ENCODE results near the gene GSG1L. TPM values are rescaled to one million over a fixed set of nuclear protein-coding genes. Genes with fewer than 3 reads are reported as not detected.
"Not testable (repeated sequence)": the region's sequence is repeated elsewhere in the genome, so short reads cannot be mapped to it uniquely, and the experiment has no call there.

The GSG1L gene
- total RNA-seq, 1 donor from 2014 or later, result not detected

DNA sequence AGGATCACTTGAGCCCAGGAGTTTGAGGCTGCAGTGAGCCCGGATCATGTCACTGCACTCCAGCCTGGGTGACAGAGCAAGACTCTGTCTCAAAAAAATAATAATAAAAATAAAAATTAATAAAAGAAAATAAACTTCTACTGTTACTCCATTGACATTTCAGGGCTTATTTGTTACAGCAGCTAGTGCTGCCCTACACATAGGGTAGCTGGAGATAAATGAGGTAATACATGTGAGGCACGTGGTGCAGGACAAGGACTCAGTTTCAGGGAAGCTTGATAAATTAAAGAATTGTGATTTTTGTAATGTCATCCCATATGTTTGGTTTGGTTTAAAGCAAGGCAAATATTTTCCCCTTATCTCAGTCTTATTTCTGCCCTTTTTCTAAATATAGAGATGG is 80.3 kb downstream of the GSG1L start:
- no peak overlapping the region for H3K27ac Mint-ChIP-seq (ENCODE audit: unreplicated experiment)
- no peaks in the 10 kb centered on the region for H3K36me3 Mint-ChIP-seq (ENCODE audit: low read depth)
- no peak overlapping the region for H3K4me3 Mint-ChIP-seq
- H3K27me3 Mint-ChIP-seq (ENCODE audit: low read depth), result peaks cover 20% of the 10 kb centered on the region
- no peak for DNase-seq (ENCODE audit: low read depth, low spot score)
- TF ChIP-seq, protein P1, sequence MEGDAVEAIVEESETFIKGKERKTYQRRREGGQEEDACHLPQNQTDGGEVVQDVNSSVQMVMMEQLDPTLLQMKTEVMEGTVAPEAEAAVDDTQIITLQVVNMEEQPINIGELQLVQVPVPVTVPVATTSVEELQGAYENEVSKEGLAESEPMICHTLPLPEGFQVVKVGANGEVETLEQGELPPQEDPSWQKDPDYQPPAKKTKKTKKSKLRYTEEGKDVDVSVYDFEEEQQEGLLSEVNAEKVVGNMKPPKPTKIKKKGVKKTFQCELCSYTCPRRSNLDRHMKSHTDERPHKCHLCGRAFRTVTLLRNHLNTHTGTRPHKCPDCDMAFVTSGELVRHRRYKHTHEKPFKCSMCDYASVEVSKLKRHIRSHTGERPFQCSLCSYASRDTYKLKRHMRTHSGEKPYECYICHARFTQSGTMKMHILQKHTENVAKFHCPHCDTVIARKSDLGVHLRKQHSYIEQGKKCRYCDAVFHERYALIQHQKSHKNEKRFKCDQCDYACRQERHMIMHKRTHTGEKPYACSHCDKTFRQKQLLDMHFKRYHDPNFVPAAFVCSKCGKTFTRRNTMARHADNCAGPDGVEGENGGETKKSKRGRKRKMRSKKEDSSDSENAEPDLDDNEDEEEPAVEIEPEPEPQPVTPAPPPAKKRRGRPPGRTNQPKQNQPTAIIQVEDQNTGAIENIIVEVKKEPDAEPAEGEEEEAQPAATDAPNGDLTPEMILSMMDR (conservative IDR thresholded peaks at IDR 0.05), result no peak
- H3K4me1 Mint-ChIP-seq, result no peaks in the 10 kb centered on the region
- peaks cover 3% of the 10 kb centered on the region for H3K9me3 Mint-ChIP-seq

DNA sequence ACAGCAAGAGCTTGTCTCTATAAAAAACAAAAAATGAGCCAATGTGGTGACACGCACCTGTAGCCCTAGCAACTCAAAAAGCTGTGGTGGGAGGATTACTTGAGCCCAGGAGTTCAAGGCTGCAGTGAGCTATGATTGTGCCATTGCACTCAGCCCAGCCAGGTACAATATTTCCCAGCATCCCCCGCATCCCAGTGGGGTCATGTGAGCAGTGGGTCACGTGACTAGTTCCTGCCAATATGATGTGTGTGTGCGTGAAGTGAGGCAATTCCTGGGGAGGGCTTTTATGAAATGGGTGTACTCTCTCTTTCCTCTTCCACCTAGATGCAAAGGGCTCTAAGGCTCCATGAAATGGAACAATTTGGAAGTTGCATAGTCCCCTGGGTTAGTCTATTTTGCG is 81.3 kb downstream of the GSG1L start:
- no peak for DNase-seq (ENCODE audit: low read depth, low spot score)
- no peaks in the 10 kb centered on the region for H3K4me1 Mint-ChIP-seq
- no peak overlapping the region for H3K4me3 Mint-ChIP-seq
- H3K27me3 Mint-ChIP-seq (ENCODE audit: low read depth), result peaks cover 20% of the 10 kb centered on the region
- TF ChIP-seq, protein P1 (conservative IDR thresholded peaks at IDR 0.05), result no peak
- no peaks in the 10 kb centered on the region for H3K36me3 Mint-ChIP-seq (ENCODE audit: low read depth)
- peaks cover 3% of the 10 kb centered on the region for H3K9me3 Mint-ChIP-seq
- no peak overlapping the region for H3K27ac Mint-ChIP-seq (ENCODE audit: unreplicated experiment)

DNA sequence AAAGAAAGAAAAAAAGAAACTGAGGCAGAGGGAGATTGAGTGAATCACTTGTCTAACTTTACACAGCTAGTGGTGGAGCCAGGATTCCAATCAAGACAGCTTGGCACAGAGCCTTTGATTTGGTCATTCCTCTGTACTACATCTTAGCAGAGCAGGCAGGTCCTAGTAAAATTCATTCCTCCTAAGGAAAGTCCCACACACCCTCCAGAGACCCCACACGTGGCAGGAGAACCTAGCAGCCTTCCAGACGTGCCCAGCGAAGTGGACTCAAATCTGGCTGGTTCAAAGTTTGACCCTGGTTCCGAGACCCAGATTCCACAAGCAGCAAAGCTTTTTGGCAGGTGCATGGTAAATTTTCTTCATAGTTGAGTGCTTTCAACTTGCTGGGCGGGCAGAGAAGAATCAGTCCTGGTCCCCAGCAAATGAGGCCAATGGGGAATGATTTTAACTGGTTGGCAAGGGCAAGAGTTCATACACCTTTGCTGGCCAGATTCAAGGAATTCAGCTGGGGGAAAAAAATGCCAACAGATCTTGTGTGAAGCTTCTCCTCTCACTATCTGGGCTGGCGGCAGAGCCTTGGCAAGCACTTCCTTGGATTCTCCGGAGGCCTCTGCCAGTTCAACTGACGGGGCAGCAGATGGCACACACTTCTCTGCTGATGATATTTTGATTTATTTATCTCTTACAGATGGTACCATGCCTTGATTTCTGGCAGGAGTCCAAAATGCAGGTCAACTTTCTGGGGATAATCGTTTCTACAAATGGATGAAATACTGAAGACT is 82.4 kb downstream of the GSG1L start:
- no peaks in the 10 kb centered on the region for H3K4me1 Mint-ChIP-seq
- no peak overlapping the region for H3K27ac Mint-ChIP-seq (ENCODE audit: unreplicated experiment)
- H3K9me3 Mint-ChIP-seq, result peaks cover 3% of the 10 kb centered on the region
- peaks cover 26% of the 10 kb centered on the region for H3K27me3 Mint-ChIP-seq (ENCODE audit: low read depth)
- TF ChIP-seq, protein P1 (conservative IDR thresholded peaks at IDR 0.05), result no peak
- no peaks in the 10 kb centered on the region for H3K36me3 Mint-ChIP-seq (ENCODE audit: low read depth)
- no peak overlapping the region for H3K4me3 Mint-ChIP-seq
- no peak for DNase-seq (ENCODE audit: low read depth, low spot score)

DNA sequence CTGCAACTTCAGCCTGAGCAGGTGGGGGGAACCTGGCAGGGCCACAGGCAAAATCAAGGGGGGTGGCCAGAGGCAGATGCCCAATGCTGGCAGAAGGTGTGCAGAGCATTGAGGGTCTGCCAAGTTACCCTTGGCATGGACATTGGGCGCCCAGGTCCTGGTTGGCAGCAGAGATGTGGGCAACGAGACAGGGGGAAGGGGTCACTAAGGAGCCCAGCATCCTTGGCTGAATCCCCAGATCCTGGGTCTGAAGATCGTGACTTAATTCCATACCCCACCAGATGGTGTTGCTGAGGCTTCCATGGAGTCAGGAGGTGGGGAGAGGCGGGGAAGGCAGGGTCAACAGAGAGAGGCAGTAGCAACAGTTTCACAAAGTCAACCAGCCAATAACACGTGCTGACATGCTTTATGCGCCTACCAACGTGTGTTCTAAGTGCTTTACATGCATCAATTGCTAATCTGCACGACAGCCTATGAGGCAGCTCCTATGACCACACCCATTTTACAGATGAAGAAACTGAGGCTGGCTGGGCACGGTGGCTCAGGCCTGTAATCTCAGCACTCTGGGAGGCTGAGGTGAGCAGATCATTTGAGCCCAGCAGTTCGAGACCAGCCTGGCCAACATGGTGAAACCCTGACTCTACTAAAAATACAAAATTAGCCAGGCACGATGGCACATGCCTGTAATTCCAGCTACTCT is 83.3 kb downstream of the GSG1L start:
- Mint-ChIP-seq H3K4me1 (no peaks in the 10 kb centered on the region), H3K36me3 (ENCODE audit: low read depth) (no peaks in the 10 kb centered on the region), H3K27ac (ENCODE audit: unreplicated experiment) (no peak overlapping the region), H3K27me3 (ENCODE audit: low read depth) (peaks cover 33% of the 10 kb centered on the region), H3K4me3 (no peak overlapping the region), H3K9me3 (peaks cover 3% of the 10 kb centered on the region)
- no peak for DNase-seq (ENCODE audit: low read depth, low spot score)
- TF ChIP-seq, protein P1 (conservative IDR thresholded peaks at IDR 0.05), result no peak

DNA sequence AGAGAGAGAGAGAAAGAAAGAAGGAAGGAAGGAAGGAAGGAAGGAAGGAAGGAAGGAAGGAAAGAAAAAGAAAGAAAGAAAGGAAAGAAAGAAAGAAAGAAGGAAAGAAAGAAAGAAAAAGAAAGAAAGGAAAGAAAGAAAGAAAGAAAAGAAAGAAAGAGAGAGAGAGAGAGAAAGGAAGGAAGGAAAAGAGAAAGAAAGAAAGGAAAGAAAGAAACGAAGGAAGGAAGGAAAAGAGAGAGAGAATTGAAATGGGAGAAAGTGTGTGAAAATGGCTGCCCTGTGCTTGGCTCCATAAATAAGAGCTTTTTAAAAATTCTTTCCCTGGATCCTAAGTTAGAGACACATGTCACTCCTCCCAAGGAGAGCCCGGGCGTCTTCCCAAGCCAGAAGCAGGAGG is 83.8 kb downstream of the GSG1L start:
- H3K27ac Mint-ChIP-seq (ENCODE audit: unreplicated experiment); DNase-seq (ENCODE audit: low read depth, low spot score); H3K36me3 Mint-ChIP-seq (ENCODE audit: low read depth); H3K4me1 Mint-ChIP-seq; H3K4me3 Mint-ChIP-seq; H3K9me3 Mint-ChIP-seq: not testable (repeated sequence)
- peaks cover 34% of the 10 kb centered on the region for H3K27me3 Mint-ChIP-seq (ENCODE audit: low read depth)

DNA sequence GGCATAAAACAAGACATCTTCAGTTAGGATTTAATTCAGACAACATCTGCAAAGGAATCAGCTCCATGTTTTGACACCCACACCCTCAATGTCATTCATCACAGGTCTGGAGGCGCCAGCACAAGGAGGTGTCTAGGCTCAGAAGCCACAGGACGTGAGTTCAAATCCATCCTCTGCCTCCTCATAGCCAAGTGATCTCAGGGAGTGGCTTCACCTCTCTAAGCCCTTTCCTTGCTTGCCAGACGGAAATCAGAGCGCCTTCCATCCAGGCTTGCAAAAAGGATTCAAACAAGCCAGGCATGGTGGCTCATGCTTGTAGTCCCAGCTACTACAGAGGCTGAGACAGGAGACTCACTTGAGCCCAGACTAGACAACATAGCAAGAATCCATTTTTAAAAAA is 84.6 kb downstream of the GSG1L start:
- H3K27me3 Mint-ChIP-seq (ENCODE audit: low read depth), result peaks cover 41% of the 10 kb centered on the region
- no peak overlapping the region for H3K4me3 Mint-ChIP-seq
- no peaks in the 10 kb centered on the region for H3K36me3 Mint-ChIP-seq (ENCODE audit: low read depth)
- DNase-seq (ENCODE audit: low read depth, low spot score), result no peak
- no peak overlapping the region for H3K27ac Mint-ChIP-seq (ENCODE audit: unreplicated experiment)
- H3K9me3 Mint-ChIP-seq, result peaks cover 3% of the 10 kb centered on the region
- TF ChIP-seq, protein P1 (conservative IDR thresholded peaks at IDR 0.05), result no peak
- no peaks in the 10 kb centered on the region for H3K4me1 Mint-ChIP-seq

Measured in neural crest cell (in vitro differentiated cells).